Activated CD8-positive, alpha-beta memory T cell treated with anti-CD3 and anti-CD28 coated beads, Interleukin-2, amount 50 U/mL, for 24 hours (primary cell): Measurements from ENCODE around the gene OR2L3.
"Not testable (repeated sequence)": the region's sequence is repeated elsewhere in the genome, so short reads cannot be mapped to it uniquely, and the experiment has no call there.

Experiments
- DNase-seq: peaks from one replicate; pipeline ENCODE4 v3.0.0-alpha.2; 2020; ENCODE audit errors: extremely low read depth

OR2L3 gene, protein sequence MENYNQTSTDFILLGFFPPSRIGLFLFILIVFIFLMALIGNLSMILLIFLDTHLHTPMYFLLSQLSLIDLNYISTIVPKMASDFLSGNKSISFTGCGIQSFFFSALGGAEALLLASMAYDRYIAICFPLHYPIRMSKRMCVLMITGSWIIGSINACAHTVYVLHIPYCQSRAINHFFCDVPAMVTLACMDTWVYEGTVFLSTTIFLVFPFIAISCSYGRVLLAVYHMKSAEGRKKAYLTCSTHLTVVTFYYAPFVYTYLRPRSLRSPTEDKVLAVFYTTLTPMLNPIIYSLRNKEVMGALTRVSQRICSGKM

DNA sequence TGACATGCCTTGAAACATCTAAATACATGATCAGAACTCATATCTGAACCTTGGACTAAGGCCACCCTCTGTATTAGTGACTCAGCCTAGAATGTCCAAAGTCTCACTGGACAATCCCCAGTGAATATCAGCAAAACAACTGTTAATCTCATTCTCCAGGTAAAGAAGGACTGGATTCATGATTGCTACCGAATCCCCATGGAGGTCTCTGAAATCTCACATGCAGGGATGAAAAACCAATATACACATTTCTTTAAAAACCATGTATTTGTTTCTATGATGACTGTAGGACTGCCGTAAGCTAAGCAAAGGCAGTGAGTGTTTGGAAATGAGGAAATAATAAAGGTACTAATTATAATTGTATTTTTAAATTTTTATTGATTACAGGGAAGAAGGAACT lies at the start of gene OR2L3:
Gene OR2L3, plus strand, starts transcription at position 301 of the 400 bp plus-strand sequence. CDS start 13,846 bp downstream, outside the sequence.
- no peak for DNase-seq

DNA sequence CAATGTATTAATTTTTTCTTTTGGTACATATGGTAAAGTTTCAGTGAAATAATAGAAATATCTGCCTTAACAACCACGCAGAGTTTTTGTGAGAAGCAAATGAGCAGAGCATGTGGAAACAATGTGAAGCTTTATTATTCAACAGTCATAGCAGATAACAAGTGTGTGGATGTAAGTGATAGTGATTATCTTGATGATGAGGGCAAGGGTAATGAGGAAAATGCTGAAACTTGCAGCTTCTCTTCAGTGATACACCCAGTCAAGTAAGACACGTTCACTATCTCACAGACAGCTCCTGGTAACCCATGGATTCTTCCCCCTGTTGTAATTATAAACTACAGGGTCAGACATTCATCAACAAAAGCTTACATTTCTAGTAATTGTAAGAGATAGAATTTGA lies 47.8 kb upstream of the OR2L3 start:
- DNase-seq, result no peak

GRCh38 chr1:248000169-248000568 lies 46.5 kb upstream of the OR2L3 start:
- DNase-seq, result no peak

- DNase-seq, result no peak
Measured at GRCh38 chr1:248007778-248008177, 38.9 kb upstream of the OR2L3 start.

DNA sequence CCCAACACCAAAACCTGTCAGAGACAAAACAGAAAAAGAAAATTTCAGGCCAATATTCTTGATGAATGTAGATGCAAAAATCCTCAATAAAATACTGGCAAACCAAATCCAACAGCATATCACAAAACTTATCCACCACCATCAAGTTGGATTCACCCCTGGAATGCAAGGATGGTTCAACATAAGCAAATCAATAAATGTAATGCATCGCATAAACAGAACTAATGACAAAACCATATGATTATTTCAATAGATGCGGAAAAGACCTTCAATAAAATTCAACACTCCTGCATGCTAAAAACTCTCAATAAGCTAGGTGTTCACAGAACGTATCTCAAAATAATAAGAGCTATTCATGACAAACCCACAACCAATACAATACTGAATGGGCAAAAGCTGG lies 37.0 kb upstream of the OR2L3 start:
- DNase-seq, result no peak

- no peak for DNase-seq
Measured at GRCh38 chr1:248013229-248013710, 33.4 kb upstream of the OR2L3 start, which contains the start of gene OR2L5. Gene OR2L5 (plus strand): TSS chr1:248013660. CDS start chr1:248021948, 8,288 bp downstream.

DNA sequence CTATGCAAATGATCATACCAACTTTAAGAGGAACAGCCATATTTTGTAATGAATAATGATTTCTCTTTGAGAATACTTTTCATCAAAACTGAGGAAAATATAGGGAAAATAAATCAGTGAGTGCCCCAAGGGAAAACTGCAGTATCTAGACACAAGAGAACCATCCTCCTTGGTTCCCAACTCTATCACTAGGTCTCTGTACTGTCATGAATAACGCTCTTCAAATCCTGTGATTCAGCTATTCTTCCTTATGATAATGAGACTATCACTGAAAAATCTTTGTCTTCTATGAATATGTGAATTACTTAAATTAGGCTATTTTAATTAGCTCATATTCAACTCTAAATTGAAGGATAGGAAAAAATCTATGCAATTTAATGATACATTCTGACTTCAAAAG lies 30.8 kb upstream of the OR2L3 start:
- DNase-seq, result no peak

DNA sequence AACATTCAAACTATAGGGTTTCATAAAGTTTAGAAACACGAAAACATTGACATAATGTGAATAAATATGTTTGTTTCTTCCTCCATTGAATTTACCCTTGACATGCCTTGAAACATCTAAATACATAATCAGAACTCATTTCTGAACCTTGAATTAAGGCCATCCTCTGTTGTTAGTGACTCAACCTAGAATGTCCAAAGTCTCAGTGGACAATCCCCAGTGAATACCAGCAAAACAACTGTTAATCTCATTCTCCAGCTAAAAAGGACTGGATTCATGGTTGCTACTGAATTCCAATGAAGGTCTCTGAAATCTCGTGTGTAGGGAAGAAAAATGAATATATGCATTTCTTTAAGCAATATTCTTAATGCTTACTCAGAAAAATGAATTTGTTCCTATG lies 16.9 kb upstream of the OR2L3 start, which contains the start of gene OR2L2:
Gene OR2L2, plus strand, starts transcription at position 301 of the 400 bp plus-strand sequence. CDS start 8,198 bp downstream, outside the sequence.
- DNase-seq, result no peak

GRCh38 chr1:248045209-248045608 lies 1.4 kb upstream of the OR2L3 start:
- DNase-seq, result no peak

DNA sequence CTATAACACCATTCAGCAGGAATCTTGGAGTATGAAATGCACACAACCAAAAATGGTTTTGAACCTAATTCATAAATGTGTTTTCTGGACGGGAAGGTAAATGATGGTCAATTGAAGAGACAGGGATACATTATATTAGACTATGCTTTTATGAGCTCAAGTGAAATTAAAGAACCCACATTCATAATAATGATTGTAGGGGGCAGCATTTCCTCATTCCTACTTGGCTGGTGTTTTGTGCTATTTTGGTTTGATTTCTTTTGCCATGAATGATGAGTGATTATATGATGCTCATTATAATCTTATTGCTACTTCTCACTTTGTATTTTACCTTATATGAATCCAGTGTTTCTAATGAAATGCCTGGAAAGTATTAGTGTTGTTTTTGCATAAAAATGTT lies 372 bp downstream of the OR2L3 start:
- no peak for DNase-seq

GRCh38 chr1:248054671-248055070 lies 8.0 kb downstream of the OR2L3 start:
- no peak for DNase-seq

DNA sequence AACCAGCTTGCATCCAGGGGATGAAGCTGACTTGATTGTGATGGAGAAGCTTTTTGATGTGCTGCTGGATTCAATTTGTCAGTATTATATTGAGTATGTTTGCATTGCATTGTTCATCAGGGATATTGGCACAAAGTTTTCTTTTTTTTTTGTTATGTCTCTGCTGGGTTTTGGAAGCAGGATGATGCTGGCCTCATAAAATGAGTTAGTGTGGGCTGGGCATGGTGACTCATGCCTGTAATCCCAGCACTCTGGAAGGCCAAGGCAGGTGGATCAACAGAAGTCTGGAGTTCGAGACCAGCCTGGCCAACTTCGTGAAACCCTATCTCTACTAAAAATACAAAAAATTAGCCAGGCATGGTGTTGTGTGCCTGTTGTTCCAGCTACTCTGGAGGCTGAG lies 8.6 kb downstream of the OR2L3 start:
- DNase-seq, result no peak

GRCh38 chr1:248065071-248065470 lies 18.4 kb downstream of the OR2L3 start:
- no peak for DNase-seq

DNA sequence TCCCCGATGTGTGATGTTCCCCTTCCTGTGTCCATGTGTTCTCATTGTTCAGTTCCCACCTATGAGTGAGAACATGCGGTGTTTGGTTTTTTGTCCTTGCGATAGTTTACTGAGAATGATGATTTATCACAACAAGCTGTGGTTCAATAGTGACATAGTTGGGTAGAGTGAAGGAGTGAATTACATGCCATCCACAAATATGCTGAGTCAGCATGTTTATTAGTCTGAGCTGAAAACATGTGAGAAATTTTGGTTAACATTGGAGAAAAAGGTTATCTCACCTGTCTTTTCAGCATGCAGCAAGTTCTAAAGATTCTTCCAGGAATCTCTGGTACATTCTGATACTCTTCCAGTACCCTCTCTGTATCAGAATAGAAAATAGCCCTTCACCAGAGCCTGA lies 19.0 kb downstream of the OR2L3 start:
- no peak for DNase-seq

- DNase-seq, result not testable (repeated sequence)
Measured at GRCh38 chr1:248083864-248084263, 37.2 kb downstream of the OR2L3 start.

- DNase-seq, result no peak
Measured at GRCh38 chr1:248094884-248095283, 48.2 kb downstream of the OR2L3 start, which contains the start of gene OR2L13. Gene OR2L13 (plus strand): TSS chr1:248095184. CDS start chr1:248099376, 4,192 bp downstream.

DNA sequence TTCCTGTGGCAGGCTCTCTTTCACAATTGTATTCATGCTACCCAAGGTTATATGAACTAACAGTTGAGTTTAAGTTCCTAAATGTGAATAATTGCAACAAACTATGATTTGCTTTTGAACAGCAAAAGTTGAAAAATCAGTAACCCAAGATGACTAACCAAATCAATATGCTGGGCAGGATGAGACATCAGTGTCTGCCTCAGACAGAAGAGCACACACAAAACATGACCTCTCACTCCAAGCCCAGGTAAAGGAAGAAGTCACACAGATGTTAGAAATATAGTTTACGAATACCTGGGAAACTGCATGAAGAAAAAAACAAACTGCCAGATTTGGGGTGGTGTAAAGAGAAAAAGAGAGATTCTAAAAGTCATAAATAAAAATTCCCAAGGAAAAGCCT lies 51.9 kb downstream of the OR2L3 start:
- DNase-seq, result no peak

DNA sequence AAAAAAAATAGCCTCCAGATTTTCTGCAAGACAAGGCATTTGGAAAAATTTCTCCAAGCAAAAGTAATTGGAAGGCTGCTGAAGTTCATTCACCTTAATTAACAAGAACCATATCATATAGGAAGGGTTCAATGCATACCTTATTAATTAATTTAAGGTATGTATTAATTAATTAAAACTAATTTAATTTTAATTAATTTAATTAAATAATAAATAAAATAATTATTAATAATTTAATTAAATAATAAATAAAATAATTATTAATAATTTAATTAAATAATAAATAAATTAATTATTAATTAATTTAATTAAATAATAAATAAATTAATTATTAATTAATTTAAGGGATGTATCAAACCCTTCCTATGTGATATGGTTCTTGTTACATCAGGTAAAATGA lies 56.2 kb downstream of the OR2L3 start:
- DNase-seq, result no peak

- DNase-seq, result no peak
Measured at GRCh38 chr1:248111157-248111556, 64.5 kb downstream of the OR2L3 start.
